Measurements from ENCODE around the gene KNSTRN.
A peak's percentile ranks its signal among the peaks of the same experiment; 100 is the strongest.

KNSTRN gene

DNA sequence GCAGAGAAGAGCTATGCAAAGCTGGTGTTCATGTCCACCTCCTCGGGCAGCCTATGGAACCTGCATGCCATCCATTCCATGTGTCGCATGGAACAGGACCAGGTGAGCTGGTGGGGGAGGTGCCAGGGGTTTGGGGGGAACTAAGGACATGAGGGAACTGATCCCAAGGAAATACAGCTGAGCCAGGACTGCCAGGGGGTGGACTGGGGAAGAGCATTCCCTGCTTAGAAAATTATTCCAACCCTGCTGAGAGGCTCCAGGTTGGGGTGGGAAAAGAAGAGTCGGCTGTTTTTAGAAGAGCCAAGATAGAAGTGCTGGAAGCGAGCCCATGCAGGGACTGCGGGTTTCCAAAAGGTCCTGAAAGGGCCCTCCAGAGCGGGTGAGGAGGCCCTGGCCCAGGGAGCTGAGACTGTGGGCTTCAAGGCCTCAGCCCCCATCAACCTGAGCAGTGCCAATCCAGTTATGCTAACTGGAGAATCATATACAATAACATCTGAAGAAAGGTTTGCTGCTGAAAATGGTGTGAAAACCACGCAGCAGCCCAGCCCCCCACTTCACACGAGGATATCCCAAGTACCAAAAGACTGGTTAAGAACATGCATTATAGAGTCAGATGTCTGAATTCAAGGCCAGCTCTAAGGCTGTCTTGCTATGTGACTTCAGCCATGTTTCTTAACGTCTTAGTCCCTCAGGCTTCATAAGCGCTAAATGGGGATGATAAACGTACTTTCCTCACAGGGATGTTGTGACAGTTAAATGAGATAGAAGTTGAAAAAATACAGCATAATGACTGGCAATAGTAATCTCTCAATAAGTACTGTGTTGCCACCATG is 16.7 kb upstream of the KNSTRN start:
- no peaks in the 10 kb centered on the region for H3K27me3 ChIP-seq (ENCODE audit: insufficient read depth, low read length, poor library complexity)
- peaks cover 18% of the 10 kb centered on the region for H3K4me1 ChIP-seq (ENCODE audit: insufficient read depth, low read length)
- no peak overlapping the region for H3K4me2 ChIP-seq (ENCODE audit: insufficient read depth, low read length)
- no peak overlapping the region for H3K9ac ChIP-seq (ENCODE audit: low read depth, low read length)
- DNase-seq (no peak), ATAC-seq (ENCODE audit: insufficient read depth, low read depth) (no peak)
- no peak overlapping the region for H3K27ac ChIP-seq (ENCODE audit: low read length)
- no peaks in the 10 kb centered on the region for H3K79me2 ChIP-seq (ENCODE audit: insufficient read depth, low read length)
- no peaks in the 10 kb centered on the region for H3K36me3 ChIP-seq (ENCODE audit: insufficient read depth, low read length)
- no peaks in the 10 kb centered on the region for H4K20me1 ChIP-seq (ENCODE audit: insufficient read depth, low read length)
- TF ChIP-seq CTCF (IDR thresholded peaks at IDR 0.05; ENCODE audit: borderline replicate concordance, extremely low read depth, low read length, poor library complexity, severe bottlenecking) (no peak), EZH2 (IDR thresholded peaks at IDR 0.05; ENCODE audit: borderline replicate concordance, low read depth, low read length, severe bottlenecking) (no peak)
- H3K4me3 ChIP-seq (ENCODE audit: low read depth in 1 of 2, low read length in 2 of 2) = no peak overlapping the region
- no peak overlapping the region for H2AFZ ChIP-seq (ENCODE audit: low read depth, low read length)
- no peaks in the 10 kb centered on the region for H3K9me3 ChIP-seq (ENCODE audit: insufficient read depth, low read length, severe bottlenecking)

GRCh38 chr15:40366457-40367370 is 15.8 kb upstream of the KNSTRN start:
- Histone ChIP-seq H2AFZ (ENCODE audit: low read depth, low read length) (peak overlapping the region; percentile 97), H3K9ac (ENCODE audit: low read depth, low read length) (peak overlapping the region; percentile 67; the same call in 1 of the 2 replicates), H3K27me3 (ENCODE audit: insufficient read depth, low read length, poor library complexity) (no peaks in the 10 kb centered on the region), H3K4me2 (ENCODE audit: insufficient read depth, low read length) (peak overlapping the region; percentile 100), H4K20me1 (ENCODE audit: insufficient read depth, low read length) (no peaks in the 10 kb centered on the region), H3K4me1 (ENCODE audit: insufficient read depth, low read length) (peaks cover 18% of the 10 kb centered on the region), H3K79me2 (ENCODE audit: insufficient read depth, low read length) (no peaks in the 10 kb centered on the region), H3K4me3 (ENCODE audit: low read depth in 1 of 2, low read length in 2 of 2) (peak overlapping the region in 1 of 2 experiments; percentile 74; a peak in 2 of 4 replicates), H3K27ac (ENCODE audit: low read length) (no peak overlapping the region), H3K36me3 (ENCODE audit: insufficient read depth, low read length) (no peaks in the 10 kb centered on the region), H3K9me3 (ENCODE audit: insufficient read depth, low read length, severe bottlenecking) (no peaks in the 10 kb centered on the region)
- no peak for ATAC-seq (ENCODE audit: insufficient read depth, low read depth)
- no peak for TF ChIP-seq CTCF (IDR thresholded peaks at IDR 0.05; ENCODE audit: borderline replicate concordance, extremely low read depth, low read length, poor library complexity, severe bottlenecking)
- no peak for TF ChIP-seq EZH2 (IDR thresholded peaks at IDR 0.05; ENCODE audit: borderline replicate concordance, low read depth, low read length, severe bottlenecking)
- no peak for DNase-seq

DNA sequence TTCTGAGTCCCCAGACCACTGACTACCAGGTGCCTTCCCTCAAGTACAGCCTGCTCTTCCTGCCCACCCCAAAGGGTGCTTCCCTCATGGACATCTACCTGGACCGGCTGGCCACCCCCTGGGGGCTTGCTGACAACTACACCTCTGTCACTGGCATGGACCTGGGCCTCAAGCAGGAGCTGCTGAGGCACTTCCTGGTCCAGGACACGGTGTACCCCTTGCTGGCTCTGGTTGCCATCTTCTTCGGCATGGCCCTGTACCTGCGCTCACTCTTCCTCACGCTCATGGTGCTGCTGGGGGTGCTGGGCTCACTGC is 15.2 kb upstream of the KNSTRN start:
- Histone ChIP-seq H3K4me1 (ENCODE audit: insufficient read depth, low read length) (peaks cover 18% of the 10 kb centered on the region), H3K4me2 (ENCODE audit: insufficient read depth, low read length) (peak overlapping the region; percentile 100), H3K27ac (ENCODE audit: low read length) (no peak overlapping the region), H3K9ac (ENCODE audit: low read depth, low read length) (peak overlapping the region; percentile 67), H3K9me3 (ENCODE audit: insufficient read depth, low read length, severe bottlenecking) (no peaks in the 10 kb centered on the region), H3K79me2 (ENCODE audit: insufficient read depth, low read length) (no peaks in the 10 kb centered on the region), H4K20me1 (ENCODE audit: insufficient read depth, low read length) (no peaks in the 10 kb centered on the region), H3K36me3 (ENCODE audit: insufficient read depth, low read length) (no peaks in the 10 kb centered on the region), H3K4me3 (ENCODE audit: low read depth in 1 of 2, low read length in 2 of 2) (peak overlapping the region in 1 of 2 experiments; percentile 74; a peak in 2 of 4 replicates), H2AFZ (ENCODE audit: low read depth, low read length) (peak overlapping the region; percentile 97), H3K27me3 (ENCODE audit: insufficient read depth, low read length, poor library complexity) (no peaks in the 10 kb centered on the region)
- ATAC-seq (ENCODE audit: insufficient read depth, low read depth) = no peak
- no peak for TF ChIP-seq EZH2 (IDR thresholded peaks at IDR 0.05; ENCODE audit: borderline replicate concordance, low read depth, low read length, severe bottlenecking)
- no peak for TF ChIP-seq CTCF (IDR thresholded peaks at IDR 0.05; ENCODE audit: borderline replicate concordance, extremely low read depth, low read length, poor library complexity, severe bottlenecking)
- no peak for DNase-seq

All from DND-41 (cell line).